GM12878 (cell line): Measurements from ENCODE around the gene SLC35F3. TPM values are rescaled to one million over a fixed set of nuclear protein-coding genes. Genes with fewer than 3 reads are reported as not detected.

Experiments used
- ATAC-seq: fragments of 200-7000 bp; cut with Tn5 transposase; 3 replicates; pipeline ENCODE4 v1.9.1; 2020; ENCODE audit warnings: mild to moderate bottlenecking, moderate library complexity
- BruUV-seq: library from RNA; stranded (reverse); fragments of 400-500 nt; replicated peaks from 2 replicates; lab custom pipeline; 2021; lab: Mats Ljungman, UMichigan
- CTCF ChIA-PET: fragments of 300-600 bp; sonication (Branson Sonifier 250); formaldehyde crosslinking; extraction: SDS; loops from one replicate; lab custom pipeline; 2021; ENCODE audit warnings: inconsistent platforms; lab: Yijun Ruan, JAX
- POLR2A ChIA-PET: fragments of 350-600 bp; formaldehyde crosslinking; extraction: SDS; loops from one replicate; lab custom pipeline; 2021; ENCODE audit warnings: inconsistent platforms; lab: Charles Lee
- RAD21 ChIA-PET: fragments of 300-600 bp; sonication (Branson Sonifier 250); formaldehyde crosslinking; loops from one replicate; lab custom pipeline; 2023; ENCODE audit warnings: antibody characterized with exemption; ENCODE audit not compliant: unreplicated experiment; lab: Charles Lee
- SMC1A ChIA-PET: fragments of 300-600 bp; sonication (Branson Sonifier 250); formaldehyde crosslinking; loops from one replicate; lab custom pipeline; 2023; ENCODE audit not compliant: unreplicated experiment, uncharacterized antibody; lab: Charles Lee
- DNase-seq: peaks from one replicate; pipeline ENCODE4 v3.0.0-alpha.2; 2011; ENCODE audit warnings: low read depth, low spot score
- FAIRE-seq: peaks from 3 replicates; lab custom pipeline; 2011; peaks lifted over from hg19 to GRCh38; lab: Jason Lieb, UNC
- H2AFZ ChIP-seq: 2 replicates; pipeline ENCODE4 v1.6.0; 2011; ENCODE audit warnings: low read depth, low read length, control low read depth; ENCODE audit not compliant: control insufficient read depth
- H3K27ac ChIP-seq: 2 replicates; pipeline ENCODE4 v1.5.1; 2011; ENCODE audit warnings: control low read depth; ENCODE audit not compliant: control insufficient read depth, insufficient read depth
- H3K27me3 ChIP-seq, 2 experiments: replicated peaks in 1 of 2; 2 replicates each; pipeline versions ENCODE4 v1.6.0 to v1.6.1; 2011; ENCODE audit warnings: low read length in 1 of 2; ENCODE audit not compliant: control insufficient read depth in 2 of 2, insufficient read depth in 2 of 2
- H3K36me3 ChIP-seq, 2 experiments: 2 replicates each; pipeline ENCODE4 v1.5.1; 2011; ENCODE audit warnings: low read length in 1 of 2; ENCODE audit not compliant: control insufficient read depth in 2 of 2, insufficient read depth in 2 of 2
- H3K4me1 ChIP-seq: 2 replicates; pipeline ENCODE4 v1.6.1; 2011; ENCODE audit warnings: mild to moderate bottlenecking, low read length, moderate library complexity, mixed read lengths; ENCODE audit not compliant: control insufficient read depth, insufficient read depth
- H3K4me2 ChIP-seq: 2 replicates; pipeline ENCODE4 v1.6.0; 2011; ENCODE audit warnings: control low read depth; ENCODE audit not compliant: control insufficient read depth, insufficient read depth
- H3K4me3 ChIP-seq: fragments of 200-600 bp; sonication (generic); 2 replicates; pipeline ENCODE4 v1.5.1; 2016
- H3K79me2 ChIP-seq: 2 replicates; pipeline ENCODE4 v1.6.0; 2011; ENCODE audit warnings: low read length; ENCODE audit not compliant: control insufficient read depth, insufficient read depth
- H3K9ac ChIP-seq: 2 replicates; pipeline ENCODE4 v1.8.0; 2011; ENCODE audit warnings: low read length, control low read depth, mixed read lengths; ENCODE audit not compliant: control insufficient read depth, insufficient read depth
- H3K9me3 ChIP-seq: replicated peaks from 3 replicates; pipeline ENCODE4 v1.5.1; 2011; ENCODE audit warnings: mild to moderate bottlenecking, low read length; ENCODE audit not compliant: control insufficient read depth, insufficient read depth
- H4K20me1 ChIP-seq: 2 replicates; pipeline ENCODE4 v1.6.0; 2011; ENCODE audit not compliant: control insufficient read depth, insufficient read depth
- ATF2 ChIP-seq: IDR thresholded peaks from 2 replicates; pipeline ENCODE4 v1.6.1; 2012; ENCODE audit warnings: low read length, inconsistent platforms
- ATF7 ChIP-seq: fragments of 450-650 bp; IDR thresholded peaks from 2 replicates; pipeline ENCODE4 v1.6.1; 2016; ENCODE audit warnings: low read depth, mild to moderate bottlenecking
- BCL11A ChIP-seq: IDR thresholded peaks from 2 replicates; pipeline ENCODE4 v1.6.1; 2011; ENCODE audit warnings: low read depth, low read length
- CHD1 ChIP-seq: IDR thresholded peaks from 2 replicates; pipeline ENCODE4 v1.6.1; 2012; ENCODE audit warnings: low read depth, low read length, improper control_type of control experiment
- EGR1 ChIP-seq, 2 experiments: IDR thresholded peaks; 1 replicate in 1 of 2; 2 replicates in 1 of 2; pipeline ENCODE4 v1.6.1; 2011 to 2012; ENCODE audit warnings: low read depth in 2 of 2, low read length in 2 of 2, borderline replicate concordance in 1 of 2, mild to moderate bottlenecking in 1 of 2, moderate library complexity in 1 of 2
- ELK1 ChIP-seq: IDR thresholded peaks from 2 replicates; pipeline ENCODE4 v1.6.1; 2012; ENCODE audit warnings: low read depth, low read length, improper control_type of control experiment
- FOXM1 ChIP-seq: IDR thresholded peaks from 2 replicates; pipeline ENCODE4 v1.6.1; 2012; ENCODE audit warnings: low read depth, mild to moderate bottlenecking, inconsistent platforms, low read length, moderate library complexity
- GATAD2B ChIP-seq: fragments of 450-650 bp; conservative IDR thresholded peaks from 2 replicates; pipeline ENCODE4 v1.6.1; 2017; ENCODE audit warnings: low read depth, mild to moderate bottlenecking, moderate library complexity
- JUNB ChIP-seq: IDR thresholded peaks from 2 replicates; pipeline ENCODE4 v1.6.1; 2016; ENCODE audit warnings: antibody characterized with exemption, mild to moderate bottlenecking
- MTA3 ChIP-seq: IDR thresholded peaks from 2 replicates; pipeline ENCODE4 v1.6.1; 2012; ENCODE audit warnings: low read length, inconsistent platforms, borderline replicate concordance
- NFIC ChIP-seq: IDR thresholded peaks from 2 replicates; pipeline ENCODE4 v1.6.1; 2012; ENCODE audit warnings: low read depth, mild to moderate bottlenecking, inconsistent platforms, low read length, moderate library complexity
- NR2C2 ChIP-seq: IDR thresholded peaks from 2 replicates; pipeline ENCODE4 v1.6.1; 2011; ENCODE audit warnings: borderline replicate concordance, low read depth; ENCODE audit not compliant: control insufficient read depth, insufficient read length
- PKNOX1 ChIP-seq: fragments of 450-650 bp; IDR thresholded peaks from 2 replicates; pipeline ENCODE4 v1.6.1; 2016; ENCODE audit warnings: mild to moderate bottlenecking
- POLR2A ChIP-seq: IDR thresholded peaks from 2 replicates; pipeline ENCODE4 v1.6.1; 2011; ENCODE audit warnings: low read depth, mild to moderate bottlenecking, low read length
- POLR2AphosphoS5 ChIP-seq: IDR thresholded peaks from 2 replicates; pipeline ENCODE4 v1.6.1; 2011; ENCODE audit warnings: mild to moderate bottlenecking, low read length, inconsistent platforms
- RB1 ChIP-seq: fragments of 450-650 bp; formaldehyde crosslinking; IDR thresholded peaks from 2 replicates; pipeline ENCODE4 v1.6.1; 2017; ENCODE audit warnings: mild to moderate bottlenecking, borderline replicate concordance
- RELA ChIP-seq: fragments of 450-650 bp; IDR thresholded peaks from 2 replicates; pipeline ENCODE4 v1.8.0; 2014; ENCODE audit warnings: borderline replicate concordance; ENCODE audit not compliant: partially characterized antibody
- TCF12 ChIP-seq: IDR thresholded peaks from 2 replicates; pipeline ENCODE4 v1.6.1; 2011; ENCODE audit warnings: low read depth, mild to moderate bottlenecking, low read length
- USF2 ChIP-seq: IDR thresholded peaks from 2 replicates; pipeline ENCODE4 v1.6.1; 2011; ENCODE audit warnings: low read depth, low read length, improper control_type of control experiment, borderline replicate concordance
- ZNF217 ChIP-seq: fragments of 450-650 bp; IDR thresholded peaks from 2 replicates; pipeline ENCODE4 v1.6.1; 2017; ENCODE audit warnings: antibody characterized with exemption, mild to moderate bottlenecking
- WGBS: methylation state at CpG from one replicate; pipeline ENCODE4 v1.1.6; 2016; ENCODE audit warnings: low lambda C conversion rate; ENCODE audit not compliant: insufficient replicate concordance, insufficient coverage; ENCODE audit errors: missing lambda C conversion rate; 5-methylcytosine and 5-hydroxymethylcytosine counted together
- in situ Hi-C: fragments of 300-500 bp; cut with MboI; formaldehyde crosslinking; loops from 9 replicates; pipeline ENCODE4 v1.14.3; 2018; ENCODE audit warnings: mixed read lengths
- intact Hi-C: fragments of 100-400 bp; cut with micrococcal nuclease; formaldehyde crosslinking; loops from one replicate; pipeline ENCODE4 v1.14.2; 2022; ENCODE audit not compliant: unreplicated experiment
- polyA plus RNA-seq, 11 experiments: library from polyadenylated mRNA; depleted of rRNA in 4 of 11; unstranded in 6 of 11; stranded (reverse) in 5 of 11; fragments of >200 nt; fragmentation: Nextera tagmentation in 4 of 11; fragmentation: Illumina TruSeq in 1 of 11; extraction: Ambion mirVana in 4 of 11; extraction: Trizol in 1 of 11; gene quantifications; 1 replicate in 1 of 11; 2 replicates in 10 of 11; pipeline versions ENCODE4 v1.2.1 to v1.2.3, GENCODE V29; 2011 to 2016; ENCODE audit warnings: inconsistent platforms in 2 of 11, missing spikeins in 2 of 11, low read depth in 1 of 11
- total RNA-seq, 4 experiments: library from RNA; depleted of rRNA in 3 of 4; stranded (reverse); fragments of >200 nt in 3 of 4; fragmentation: Illumina TruSeq in 1 of 4; extraction: Trizol in 1 of 4; gene quantifications; 2 replicates each; pipeline versions ENCODE4 v1.2.1 to v1.2.3, GENCODE V29; 2013 to 2021

The SLC35F3 gene
- total and polyA plus RNA-seq, 10 of the 15 experiments (the other 5 are each of a cell fraction or from before 2014, with no cell fraction given): 1.0 to 8.6 (median 5.7) TPM

- no peak for TF ChIP-seq ATF2
- TF ChIP-seq JUNB: no peak
- no peak for TF ChIP-seq ATF7
- TF ChIP-seq ELK1: no peak
- no peak for TF ChIP-seq ZNF217
- no peak for TF ChIP-seq USF2
- no peak for TF ChIP-seq POLR2A
Measured at GRCh38 chr1:234134878-234135277, 230.4 kb downstream of the SLC35F3 start (continued).

- Histone ChIP-seq H3K79me2 (no peaks in the 10 kb centered on the region), H3K9me3 (no peaks in the 10 kb centered on the region), H3K4me3 (no peak overlapping the region), H3K9ac (no peak overlapping the region), H3K27ac (no peak overlapping the region), H3K36me3 (no peaks in the 10 kb centered on the region), H3K27me3 (no peaks in the 10 kb centered on the region; a peak in 1 of 4 replicates), H3K4me1 (no peaks in the 10 kb centered on the region), H4K20me1 (no peaks in the 10 kb centered on the region), H2AFZ (no peak overlapping the region), H3K4me2 (no peak overlapping the region)
- WGBS: 16% methylated on average over 4 of the region's 4 CpGs
- ChIA-PET SMC1A (no interaction called here), CTCF (interaction anchor here (1.4 kb wide), 1 partner anchor 11 kb away, joined by 3 read pairs; no protein-coding TSS in a partner anchor), POLR2A (no interaction called here), RAD21 (no interaction called here)
- DNase-seq (no peak), FAIRE-seq (no peak), ATAC-seq (no peak)
- intact Hi-C loops: no loop called here
- BruUV-seq: no TSS peak
- in situ Hi-C loops: no loop called here
- TF ChIP-seq FOXM1: no peak
- no peak for TF ChIP-seq EGR1 (IDR thresholded peaks at IDR 0.05; ENCODE audit: borderline replicate concordance in 1 of 2, low read depth in 2 of 2, low read length in 2 of 2)
- TF ChIP-seq JUNB: no peak
- no peak for TF ChIP-seq POLR2AphosphoS5
- no peak for TF ChIP-seq MTA3
- no peak for TF ChIP-seq RELA
- TF ChIP-seq PKNOX1: no peak
- no peak for TF ChIP-seq BCL11A
- no peak for TF ChIP-seq ATF7
- no peak for TF ChIP-seq GATAD2B
- TF ChIP-seq NFIC: no peak
- no peak for TF ChIP-seq RB1
- no peak for TF ChIP-seq NR2C2
- TF ChIP-seq TCF12: no peak
- no peak for TF ChIP-seq CHD1
Measured at GRCh38 chr1:234135501-234135900, 231.0 kb downstream of the SLC35F3 start.
